ENCODE results near the gene SIN3A.
"Not testable (repeated sequence)": the region's sequence is repeated elsewhere in the genome, so short reads cannot be mapped to it uniquely, and the experiment has no call there.

Gene SIN3A

GRCh38 chr15:75355369-75355768, 96.1 kb downstream of the SIN3A start:
- no peak for DNase-seq

DNA sequence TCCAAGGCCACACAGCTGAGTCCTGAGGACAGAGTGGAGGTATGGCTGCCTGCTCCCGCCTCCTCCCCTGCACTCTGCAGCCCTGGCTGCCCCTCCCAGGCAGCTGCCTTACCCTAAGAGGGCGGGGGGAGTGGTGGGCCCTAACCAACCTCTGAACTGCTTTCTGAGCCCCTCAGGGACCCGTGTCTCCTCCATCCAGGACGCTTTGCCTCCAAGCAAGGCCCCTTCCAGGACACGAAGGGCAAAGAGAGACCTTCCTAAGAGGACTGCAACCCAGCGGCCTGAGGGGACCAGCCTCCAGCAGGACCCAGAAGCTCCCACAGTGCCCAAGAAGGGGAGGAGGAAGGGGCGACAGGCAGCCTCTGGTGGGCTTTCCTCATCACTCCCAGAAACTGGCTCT, 97.0 kb downstream of the SIN3A start:
- DNase-seq: no peak

- DNase-seq: no peak
Observed at GRCh38 chr15:75353604-75354003, 97.9 kb downstream of the SIN3A start.

GRCh38 chr15:75352186-75353080, 99.1 kb downstream of the SIN3A start:
- no peak for DNase-seq

- no peak for DNase-seq
Observed at GRCh38 chr15:75350601-75351361, 100.7 kb downstream of the SIN3A start.

DNA sequence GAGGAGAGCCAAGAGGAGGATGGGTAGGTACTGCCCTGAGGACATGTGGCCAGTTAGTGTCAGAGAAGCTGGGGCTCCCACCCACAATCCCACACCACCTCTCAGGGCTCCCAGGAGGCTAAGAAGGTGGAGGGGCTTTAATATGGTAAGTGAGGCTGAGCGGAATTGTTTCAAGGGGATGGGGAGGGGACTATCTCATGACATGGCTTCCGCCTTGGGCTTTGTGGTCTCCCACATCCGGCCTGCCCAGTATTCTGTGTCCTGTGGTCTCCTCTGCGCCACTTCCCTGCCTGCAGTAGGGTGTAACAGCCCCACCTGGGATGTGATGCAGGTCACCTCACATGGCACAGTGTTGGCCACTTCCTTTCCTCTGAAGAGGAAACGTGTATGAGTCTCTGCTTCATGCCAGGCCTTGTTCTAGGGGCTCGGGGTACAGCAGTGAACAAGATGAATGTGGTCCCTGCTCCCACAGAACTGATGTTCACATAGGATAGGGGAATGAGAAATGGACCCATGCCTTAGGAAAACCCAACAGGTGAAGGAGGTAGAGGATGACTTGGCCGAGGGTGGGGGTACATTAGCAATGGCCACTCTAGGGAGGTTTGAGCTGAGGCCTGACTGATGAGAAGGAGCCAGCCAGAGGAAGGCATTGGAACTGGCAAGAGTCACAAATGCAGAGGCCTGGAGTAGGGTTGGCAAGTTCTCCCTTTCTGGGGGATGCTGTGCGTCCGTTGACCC, 101.5 kb downstream of the SIN3A start:
- no peak for DNase-seq

GRCh38 chr15:75349351-75349669, 102.2 kb downstream of the SIN3A start:
- DNase-seq: not testable (repeated sequence)

DNA sequence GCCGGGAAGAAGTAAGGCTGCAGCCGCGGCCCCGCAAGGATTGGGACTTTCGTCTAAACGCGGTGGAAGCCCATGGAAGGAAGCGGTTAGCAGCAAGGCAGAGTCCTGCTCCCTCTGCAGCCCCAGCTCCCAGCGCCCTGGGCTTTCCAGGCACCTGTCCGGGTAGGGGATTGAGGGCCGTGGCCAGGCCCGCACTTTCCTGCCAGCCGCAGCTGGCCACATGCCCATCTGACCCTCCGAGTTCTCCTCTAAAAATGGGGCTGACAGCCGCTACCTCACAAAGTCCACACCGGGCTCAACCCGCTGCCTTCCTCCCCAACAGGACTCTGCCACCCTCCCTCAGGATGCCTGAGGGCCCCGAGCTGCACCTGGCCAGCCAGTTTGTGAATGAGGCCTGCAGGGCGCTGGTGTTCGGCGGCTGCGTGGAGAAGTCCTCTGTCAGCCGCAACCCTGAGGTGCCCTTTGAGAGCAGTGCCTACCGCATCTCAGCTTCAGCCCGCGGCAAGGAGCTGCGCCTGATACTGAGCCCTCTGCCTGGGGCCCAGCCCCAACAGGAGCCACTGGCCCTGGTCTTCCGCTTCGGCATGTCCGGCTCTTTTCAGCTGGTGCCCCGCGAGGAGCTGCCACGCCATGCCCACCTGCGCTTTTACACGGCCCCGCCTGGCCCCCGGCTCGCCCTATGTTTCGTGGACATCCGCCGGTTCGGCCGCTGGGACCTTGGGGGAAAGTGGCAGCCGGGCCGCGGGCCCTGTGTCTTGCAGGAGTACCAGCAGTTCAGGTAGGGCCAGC, 102.7 kb downstream of the SIN3A start:
- DNase-seq: no peak

DNA sequence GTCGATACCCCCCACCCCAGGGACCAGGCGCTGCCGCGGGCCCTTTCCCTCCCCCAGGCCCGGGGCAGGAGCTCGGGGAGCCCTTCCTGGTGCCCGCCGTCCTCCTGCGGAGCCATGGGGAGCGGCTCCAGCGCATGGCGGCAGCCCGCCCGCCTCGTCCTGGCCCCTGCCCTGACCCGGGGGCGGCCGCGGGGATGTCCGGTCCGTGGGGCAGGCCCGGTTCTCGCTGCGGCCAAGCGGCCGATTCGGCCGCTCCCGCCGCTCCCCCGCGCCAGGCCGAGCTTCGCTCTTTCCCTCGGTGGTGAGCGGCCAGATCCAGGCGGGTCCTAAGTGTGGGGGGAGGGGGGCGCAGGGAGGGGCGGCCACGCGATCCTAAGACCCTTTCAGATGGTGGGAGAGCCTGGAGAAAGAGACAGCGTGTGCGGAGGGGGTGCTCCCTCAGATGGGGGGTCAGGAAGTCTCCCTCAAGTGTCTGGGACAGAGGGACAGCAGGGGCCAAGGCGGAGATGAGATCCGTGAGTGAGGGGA, 103.4 kb downstream of the SIN3A start:
- no peak for DNase-seq

- DNase-seq: peak; percentile 12
Observed at GRCh38 chr15:75347222-75348033, 104.1 kb downstream of the SIN3A start.

DNA sequence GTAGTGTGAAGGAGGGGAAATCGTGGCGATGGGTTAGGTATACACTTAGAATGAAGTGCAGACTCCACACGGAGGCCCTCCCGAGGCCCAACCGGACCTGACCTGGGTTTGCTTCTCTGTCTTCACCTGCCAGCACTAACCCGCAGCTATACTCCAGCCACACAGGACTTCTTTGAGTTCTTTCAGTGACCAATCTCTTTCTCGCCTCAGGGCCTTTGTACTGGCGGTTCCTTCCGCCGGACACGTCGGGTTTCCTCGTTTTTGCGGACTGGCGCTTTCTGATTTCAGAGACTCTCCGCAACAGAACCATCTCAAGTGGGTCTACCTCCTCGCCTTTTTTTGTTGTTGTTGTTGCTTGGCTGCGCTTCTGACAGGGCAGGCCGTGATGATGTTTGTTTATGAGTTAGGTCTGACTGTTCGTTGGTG, 104.7 kb downstream of the SIN3A start, which contains the start of gene NEIL1:
Gene NEIL1 (plus strand): TSS at position 244 of the 426 bp plus-strand sequence. CDS start 1,867 bp downstream, outside the sequence.
- no peak for DNase-seq

GRCh38 chr15:75343953-75344352, 107.5 kb downstream of the SIN3A start:
- not testable (repeated sequence) for DNase-seq

DNA sequence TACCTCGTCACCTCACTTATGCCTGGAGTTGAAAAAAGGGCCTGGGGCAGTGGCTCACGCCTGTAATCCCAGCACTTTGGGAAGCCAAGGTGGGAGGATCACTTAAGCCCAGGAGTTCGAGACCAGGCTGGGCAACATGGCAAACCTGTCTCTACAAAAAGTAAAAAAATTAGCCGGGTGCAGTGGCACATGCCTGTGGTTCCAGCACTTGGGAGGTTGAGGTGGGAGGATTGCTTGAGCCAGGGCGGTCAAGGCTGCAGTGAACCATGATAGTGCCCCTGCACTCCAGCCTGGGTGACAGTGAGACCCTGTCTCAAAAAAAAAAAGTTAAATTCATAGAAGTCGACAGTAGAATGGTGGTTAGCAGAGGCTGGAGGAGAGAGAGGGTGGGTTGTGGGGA, 109.3 kb downstream of the SIN3A start:
- no peak for DNase-seq

DNA sequence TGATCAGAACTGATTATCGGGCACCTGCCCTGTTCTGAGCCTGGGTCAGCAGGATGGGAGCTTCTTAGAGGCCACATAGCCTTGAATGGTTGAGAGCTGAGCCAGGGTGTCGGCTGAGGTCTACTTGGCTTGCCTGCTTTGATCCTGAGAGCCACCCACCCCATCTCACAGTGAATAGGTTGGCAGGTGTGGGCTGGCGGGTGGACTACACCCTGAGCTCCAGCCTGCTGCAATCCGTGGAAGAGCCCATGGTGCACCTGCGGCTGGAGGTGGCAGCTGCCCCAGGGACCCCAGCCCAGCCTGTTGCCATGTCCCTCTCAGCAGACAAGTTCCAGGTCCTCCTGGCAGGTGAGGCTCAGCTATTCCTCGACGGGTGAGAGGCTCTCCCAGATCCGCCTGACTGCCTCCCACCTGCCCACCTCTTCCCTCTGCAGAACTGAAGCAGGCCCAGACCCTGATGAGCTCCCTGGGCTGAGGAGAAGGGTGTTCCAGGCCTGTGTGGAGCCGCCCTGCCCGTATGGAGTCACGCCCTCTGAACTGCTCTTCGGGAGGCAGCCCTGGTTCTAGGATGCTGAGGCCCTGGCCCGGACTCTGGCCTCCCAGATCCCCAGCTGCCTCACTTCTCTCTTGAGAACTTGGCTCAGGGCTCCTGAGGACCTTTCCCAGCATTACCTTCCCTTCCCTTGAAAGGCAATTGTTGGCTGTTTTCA, 111.8 kb downstream of the SIN3A start:
- DNase-seq: no peak

- no peak for DNase-seq
Observed at GRCh38 chr15:75338661-75339240, 112.7 kb downstream of the SIN3A start.

DNA sequence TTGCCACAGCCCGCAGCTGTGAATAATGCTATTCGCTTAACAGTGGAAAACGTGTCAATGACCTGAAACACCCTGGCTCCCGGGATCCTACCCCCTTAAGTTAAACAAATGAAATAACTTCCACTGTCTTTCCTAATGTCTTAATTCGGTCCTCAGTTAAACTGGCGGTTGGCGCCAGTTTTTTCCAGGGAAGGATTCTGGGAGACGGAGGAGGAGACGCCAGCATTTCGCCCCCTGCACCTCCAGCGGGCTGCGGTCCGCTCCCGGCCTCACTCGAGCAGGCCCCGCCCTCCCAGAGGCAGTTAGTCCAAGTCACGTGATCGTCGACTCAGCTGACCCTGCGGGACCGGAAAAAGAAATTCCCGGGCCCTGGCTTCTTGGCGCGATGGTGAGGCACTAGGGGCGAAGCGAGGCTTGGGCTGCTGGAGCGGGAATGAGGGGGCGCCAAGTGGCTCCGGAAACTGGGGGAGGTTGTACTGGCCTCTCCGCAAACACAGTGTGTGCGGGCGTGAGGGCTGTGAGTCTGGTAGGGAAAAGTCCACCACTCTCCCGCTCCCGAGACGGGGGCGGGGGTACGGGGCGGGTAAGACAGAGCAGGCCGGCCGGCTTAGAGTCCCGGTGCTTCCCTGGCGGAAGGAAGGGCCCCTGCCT, 115.7 kb downstream of the SIN3A start, which contains the start of gene COMMD4:
Gene COMMD4 (plus strand): TSS at position 359 of the 651 bp plus-strand sequence. CDS start 27 bp downstream, at position 386.
- peak; percentile 96 for DNase-seq

- no peak for DNase-seq
Observed at GRCh38 chr15:75335313-75335704, 116.2 kb downstream of the SIN3A start.

- not testable (repeated sequence) for DNase-seq
Observed at GRCh38 chr15:75333654-75334419, 117.7 kb downstream of the SIN3A start.

DNA sequence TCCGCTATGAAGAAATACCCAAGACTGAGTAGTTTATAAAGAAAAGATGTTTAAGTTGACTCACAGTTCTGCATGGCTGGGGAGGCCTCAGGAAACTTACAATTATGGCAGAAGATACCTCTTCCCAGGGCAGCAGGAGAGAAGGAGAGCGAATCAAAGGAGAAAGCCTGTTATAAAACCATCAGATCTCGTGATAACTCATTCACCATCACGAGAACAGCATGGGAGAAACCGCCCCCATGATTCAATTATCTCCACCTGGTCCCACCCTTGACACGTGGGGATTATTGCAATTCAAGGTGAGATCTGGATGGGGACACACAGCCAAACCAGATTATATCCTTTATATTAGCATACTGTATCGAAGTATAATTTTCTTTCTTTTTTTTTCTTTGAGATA, 119.4 kb downstream of the SIN3A start:
- not testable (repeated sequence) for DNase-seq

All from COR-L47 (cell line).